Liver (tissue), 9 donors: ENCODE results near the gene NUDT16. TPM values are rescaled to one million over a fixed set of nuclear protein-coding genes. Genes with fewer than 3 reads are reported as not detected.

Source experiments
- DNase-seq: peaks from one replicate; pipeline ENCODE4 v3.0.0-alpha.2; 2017; ENCODE audit warnings: low spot score
- H3K27ac ChIP-seq, 2 donors: one replicate each; pipeline ENCODE4 v1.7.0; 2013; ENCODE audit warnings: inconsistent platforms in 2 of 2, low read length in 2 of 2, control low read depth in 1 of 2, low read depth in 1 of 2, mild to moderate bottlenecking in 1 of 2
- H3K27me3 ChIP-seq, 4 donors: one replicate each; pipeline versions ENCODE4 v1.6.1 to v1.7.0; 2013; ENCODE audit warnings: low read length in 3 of 4, inconsistent platforms in 1 of 4, mild to moderate bottlenecking in 1 of 4, moderate library complexity in 1 of 4; ENCODE audit not compliant: control insufficient read depth in 4 of 4, insufficient read depth in 4 of 4
- H3K36me3 ChIP-seq, 4 donors: one replicate each; pipeline versions ENCODE4 v1.6.1 to v1.7.0; 2013; ENCODE audit warnings: low read length in 3 of 4, mild to moderate bottlenecking in 3 of 4, low read depth in 1 of 4, moderate library complexity in 1 of 4; ENCODE audit not compliant: control insufficient read depth in 4 of 4, insufficient read depth in 3 of 4
- H3K4me1 ChIP-seq, 4 donors: one replicate each; pipeline versions ENCODE4 v1.6.1 to v1.7.0; 2013; ENCODE audit warnings: low read length in 3 of 4, mild to moderate bottlenecking in 3 of 4, moderate library complexity in 1 of 4; ENCODE audit not compliant: control insufficient read depth in 4 of 4, insufficient read depth in 4 of 4
- H3K4me3 ChIP-seq, 3 donors: one replicate each; pipeline versions ENCODE4 v1.6.1 to v1.7.0; 2013; ENCODE audit warnings: low read length in 3 of 3, control low read depth in 1 of 3, low read depth in 1 of 3, mild to moderate bottlenecking in 1 of 3
- H3K9ac ChIP-seq, 2 donors: one replicate each; pipeline ENCODE4 v1.7.0; 2013; ENCODE audit warnings: low read length in 2 of 2, mild to moderate bottlenecking in 2 of 2, moderate library complexity in 2 of 2, control low read depth in 1 of 2, low read depth in 1 of 2
- H3K9me3 ChIP-seq, 4 donors: one replicate each; pipeline versions ENCODE4 v1.6.1 to v1.7.0; 2013; ENCODE audit warnings: low read length in 3 of 4; ENCODE audit not compliant: control insufficient read depth in 4 of 4
- EGR1 ChIP-seq, 2 donors: IDR thresholded peaks; 2 replicates each; pipeline ENCODE4 v1.6.1; 2016 to 2018; ENCODE audit warnings: antibody characterized with exemption in 2 of 2, low read depth in 2 of 2
- FOXA1 ChIP-seq: IDR thresholded peaks from 2 replicates; pipeline ENCODE4 v1.6.1; 2016; ENCODE audit warnings: antibody characterized with exemption
- FOXA2 ChIP-seq: IDR thresholded peaks from 2 replicates; pipeline ENCODE4 v1.6.1; 2016; ENCODE audit warnings: antibody characterized with exemption
- GABPA ChIP-seq, 2 donors: IDR thresholded peaks in 1 of 2; conservative IDR thresholded peaks in 1 of 2; 2 replicates each; pipeline ENCODE4 v1.6.1; 2016; ENCODE audit warnings: antibody characterized with exemption in 2 of 2, mild to moderate bottlenecking in 1 of 2, moderate library complexity in 1 of 2
- HNF4A ChIP-seq, 2 donors: conservative IDR thresholded peaks; 2 replicates each; pipeline ENCODE4 v1.6.1; 2016; ENCODE audit warnings: antibody characterized with exemption in 2 of 2, mild to moderate bottlenecking in 2 of 2
- HNF4G ChIP-seq: IDR thresholded peaks from 2 replicates; pipeline ENCODE4 v1.6.1; 2016; ENCODE audit warnings: antibody characterized with exemption
- JUND ChIP-seq, 2 donors: IDR thresholded peaks; 2 replicates each; pipeline ENCODE4 v1.6.1; 2016; ENCODE audit warnings: antibody characterized with exemption in 2 of 2
- NR2F2 ChIP-seq: IDR thresholded peaks from 2 replicates; pipeline ENCODE4 v1.6.1; 2016; ENCODE audit warnings: antibody characterized with exemption
- SP1 ChIP-seq: IDR thresholded peaks from 2 replicates; pipeline ENCODE4 v1.6.1; 2018; ENCODE audit warnings: antibody characterized with exemption, mild to moderate bottlenecking
- WGBS: extraction: QIAGEN DNeasy Blood & Tissue Kit; methylation state at CpG from one replicate; pipeline ENCODE4 v1.1.7; 2013; 5-methylcytosine and 5-hydroxymethylcytosine counted together
- polyA plus RNA-seq, 2 donors: library from polyadenylated mRNA; stranded (reverse) in 1 of 2; unstranded in 1 of 2; fragments of 200-250 nt in 1 of 2; fragments of >200 nt in 1 of 2; fragmentation: Nextera tagmentation in 1 of 2; extraction: Ambion mirVana in 1 of 2; gene quantifications; one replicate each; pipeline versions ENCODE4 v1.2.1 to v1.2.3, GENCODE V29; 2013 to 2015
- total RNA-seq, 2 donors: library from RNA; depleted of rRNA; stranded (reverse); fragments of >200 nt; gene quantifications; one replicate each; pipeline ENCODE4 v1.2.3, GENCODE V29; 2014
- TF ChIP-seq, protein P1 (sequence below): IDR thresholded peaks from 2 replicates; pipeline ENCODE4 v1.6.1; 2016; ENCODE audit warnings: antibody characterized with exemption
- TF ChIP-seq, protein P2 (sequence below): IDR thresholded peaks from 2 replicates; pipeline ENCODE4 v1.6.1; 2016; ENCODE audit warnings: antibody characterized with exemption, mild to moderate bottlenecking
- TF ChIP-seq, protein P3 (sequence below): IDR thresholded peaks from 2 replicates; pipeline ENCODE4 v1.6.1; 2016; ENCODE audit warnings: antibody characterized with exemption
- donor health status: healthy.
- donor health status: healthy.
- donor health status: healthy.
- donor health status: healthy.
- donor health status: healthy.

Gene NUDT16
- total and polyA plus RNA-seq, 4 donors = 11.3 to 33.0 (median 17.1) TPM

DNA sequence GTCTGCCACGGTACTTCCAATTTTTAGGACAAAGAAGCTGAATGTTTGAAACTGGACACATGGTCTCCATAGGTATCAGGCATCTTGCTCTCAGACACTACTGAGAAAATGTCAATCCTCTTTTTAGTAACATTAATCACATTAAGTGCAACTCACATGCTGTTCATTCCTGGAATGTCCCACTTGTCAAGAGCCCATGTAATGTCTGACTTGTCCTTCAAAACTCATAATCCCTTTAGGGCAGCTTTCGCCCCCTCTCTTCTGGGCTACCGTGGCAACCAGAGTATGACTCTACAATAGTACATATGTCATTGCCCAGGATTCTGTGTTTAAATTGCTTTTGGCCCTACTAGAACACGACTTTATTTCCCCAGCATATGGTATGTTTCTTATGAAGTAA is 12.3 kb downstream of the NUDT16 start:
- H3K4me1 ChIP-seq = peaks cover 0 to 3% (median 0%) of the 10 kb centered on the region in 4 donors
- H3K4me3 ChIP-seq = no peak overlapping the region
- no peaks in the 10 kb centered on the region for H3K27me3 ChIP-seq
- H3K9me3 ChIP-seq = peaks cover 0 to 4% (median 0%) of the 10 kb centered on the region in 4 donors
- WGBS = 90% methylated on average over 4 of the region's 4 CpGs
- no peak overlapping the region for H3K9ac ChIP-seq
- H3K36me3 ChIP-seq = no peaks in the 10 kb centered on the region
- no peak for DNase-seq
- TF ChIP-seq, protein P1, sequence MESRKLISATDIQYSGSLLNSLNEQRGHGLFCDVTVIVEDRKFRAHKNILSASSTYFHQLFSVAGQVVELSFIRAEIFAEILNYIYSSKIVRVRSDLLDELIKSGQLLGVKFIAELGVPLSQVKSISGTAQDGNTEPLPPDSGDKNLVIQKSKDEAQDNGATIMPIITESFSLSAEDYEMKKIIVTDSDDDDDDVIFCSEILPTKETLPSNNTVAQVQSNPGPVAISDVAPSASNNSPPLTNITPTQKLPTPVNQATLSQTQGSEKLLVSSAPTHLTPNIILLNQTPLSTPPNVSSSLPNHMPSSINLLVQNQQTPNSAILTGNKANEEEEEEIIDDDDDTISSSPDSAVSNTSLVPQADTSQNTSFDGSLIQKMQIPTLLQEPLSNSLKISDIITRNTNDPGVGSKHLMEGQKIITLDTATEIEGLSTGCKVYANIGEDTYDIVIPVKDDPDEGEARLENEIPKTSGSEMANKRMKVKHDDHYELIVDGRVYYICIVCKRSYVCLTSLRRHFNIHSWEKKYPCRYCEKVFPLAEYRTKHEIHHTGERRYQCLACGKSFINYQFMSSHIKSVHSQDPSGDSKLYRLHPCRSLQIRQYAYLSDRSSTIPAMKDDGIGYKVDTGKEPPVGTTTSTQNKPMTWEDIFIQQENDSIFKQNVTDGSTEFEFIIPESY = no peak
- TF ChIP-seq JUND (IDR thresholded peaks at IDR 0.05) = no peak
- H3K27ac ChIP-seq = no peak overlapping the region

DNA sequence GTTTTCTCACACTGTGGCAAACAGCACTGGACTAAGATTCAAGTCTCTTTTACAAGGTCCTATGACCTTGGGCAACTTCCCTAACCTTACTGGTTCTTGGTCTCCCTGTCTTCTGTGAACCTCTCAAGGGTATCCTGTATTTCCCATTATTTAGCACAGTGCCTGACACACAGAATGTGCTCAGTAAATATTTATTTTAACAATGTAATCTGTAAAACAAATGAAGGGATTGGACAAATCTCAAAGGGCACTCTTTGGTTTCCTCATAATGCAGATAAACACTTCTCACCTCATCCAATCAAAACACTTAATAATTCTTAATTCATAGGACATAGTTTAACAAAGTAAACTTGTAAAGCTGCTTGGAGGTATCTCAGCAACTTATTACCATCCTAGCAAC is 12.8 kb downstream of the NUDT16 start:
- Histone ChIP-seq H3K27ac (no peak overlapping the region), H3K4me3 (no peak overlapping the region), H3K27me3 (no peaks in the 10 kb centered on the region), H3K9me3 (peaks cover 0 to 4% (median 0%) of the 10 kb centered on the region in 4 donors), H3K9ac (no peak overlapping the region), H3K4me1 (peaks cover 0 to 3% (median 0%) of the 10 kb centered on the region in 4 donors), H3K36me3 (no peaks in the 10 kb centered on the region)
- no peak for DNase-seq
- TF ChIP-seq, protein P2, sequence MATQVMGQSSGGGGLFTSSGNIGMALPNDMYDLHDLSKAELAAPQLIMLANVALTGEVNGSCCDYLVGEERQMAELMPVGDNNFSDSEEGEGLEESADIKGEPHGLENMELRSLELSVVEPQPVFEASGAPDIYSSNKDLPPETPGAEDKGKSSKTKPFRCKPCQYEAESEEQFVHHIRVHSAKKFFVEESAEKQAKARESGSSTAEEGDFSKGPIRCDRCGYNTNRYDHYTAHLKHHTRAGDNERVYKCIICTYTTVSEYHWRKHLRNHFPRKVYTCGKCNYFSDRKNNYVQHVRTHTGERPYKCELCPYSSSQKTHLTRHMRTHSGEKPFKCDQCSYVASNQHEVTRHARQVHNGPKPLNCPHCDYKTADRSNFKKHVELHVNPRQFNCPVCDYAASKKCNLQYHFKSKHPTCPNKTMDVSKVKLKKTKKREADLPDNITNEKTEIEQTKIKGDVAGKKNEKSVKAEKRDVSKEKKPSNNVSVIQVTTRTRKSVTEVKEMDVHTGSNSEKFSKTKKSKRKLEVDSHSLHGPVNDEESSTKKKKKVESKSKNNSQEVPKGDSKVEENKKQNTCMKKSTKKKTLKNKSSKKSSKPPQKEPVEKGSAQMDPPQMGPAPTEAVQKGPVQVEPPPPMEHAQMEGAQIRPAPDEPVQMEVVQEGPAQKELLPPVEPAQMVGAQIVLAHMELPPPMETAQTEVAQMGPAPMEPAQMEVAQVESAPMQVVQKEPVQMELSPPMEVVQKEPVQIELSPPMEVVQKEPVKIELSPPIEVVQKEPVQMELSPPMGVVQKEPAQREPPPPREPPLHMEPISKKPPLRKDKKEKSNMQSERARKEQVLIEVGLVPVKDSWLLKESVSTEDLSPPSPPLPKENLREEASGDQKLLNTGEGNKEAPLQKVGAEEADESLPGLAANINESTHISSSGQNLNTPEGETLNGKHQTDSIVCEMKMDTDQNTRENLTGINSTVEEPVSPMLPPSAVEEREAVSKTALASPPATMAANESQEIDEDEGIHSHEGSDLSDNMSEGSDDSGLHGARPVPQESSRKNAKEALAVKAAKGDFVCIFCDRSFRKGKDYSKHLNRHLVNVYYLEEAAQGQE = no peak
- TF ChIP-seq HNF4A (conservative IDR thresholded peaks at IDR 0.05) (peak; percentile 34 to 46), SP1 (peak; percentile 19)
- TF ChIP-seq, protein P1 = no peak

DNA sequence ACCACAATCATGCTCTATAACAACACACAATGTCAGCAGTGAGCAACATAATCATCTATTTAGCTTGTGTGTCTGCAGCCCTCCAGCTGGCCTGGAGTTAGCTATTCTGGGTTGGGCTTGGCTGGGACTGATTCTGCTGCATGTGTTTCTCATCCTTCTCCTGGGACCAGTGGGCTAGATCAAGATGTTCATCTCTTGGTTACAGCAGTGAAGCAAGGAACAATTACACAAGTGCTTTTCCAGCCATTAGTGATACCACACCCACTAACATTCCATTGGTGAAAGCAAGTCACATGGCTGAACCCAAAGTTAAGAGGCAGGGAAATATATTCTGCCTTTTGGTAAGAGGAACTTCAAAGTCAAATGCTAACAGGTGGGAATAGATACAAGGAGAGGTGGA is 14.6 kb downstream of the NUDT16 start:
- peaks cover 0 to 4% (median 0%) of the 10 kb centered on the region in 4 donors for H3K9me3 ChIP-seq
- no peak overlapping the region for H3K9ac ChIP-seq
- no peaks in the 10 kb centered on the region for H3K36me3 ChIP-seq
- no peak overlapping the region for H3K4me3 ChIP-seq
- H3K4me1 ChIP-seq = peaks cover 0 to 3% (median 0%) of the 10 kb centered on the region in 4 donors
- no peak overlapping the region for H3K27ac ChIP-seq
- DNase-seq = no peak
- H3K27me3 ChIP-seq = no peaks in the 10 kb centered on the region
- TF ChIP-seq SP1 = no peak
- no peak for TF ChIP-seq GABPA (IDR thresholded peaks at IDR 0.05 in 1 of 2, conservative IDR thresholded peaks at IDR 0.05 in 1 of 2)
- no peak for TF ChIP-seq FOXA2
- no peak for TF ChIP-seq JUND (IDR thresholded peaks at IDR 0.05)
- TF ChIP-seq EGR1 (IDR thresholded peaks at IDR 0.05; ENCODE audit: low read depth in 2 of 2) = no peak
- TF ChIP-seq HNF4A (conservative IDR thresholded peaks at IDR 0.05) = no peak
- TF ChIP-seq, protein P1 = no peak
- no peak for TF ChIP-seq FOXA1
- TF ChIP-seq, protein P2 = no peak
- TF ChIP-seq, protein P3, sequence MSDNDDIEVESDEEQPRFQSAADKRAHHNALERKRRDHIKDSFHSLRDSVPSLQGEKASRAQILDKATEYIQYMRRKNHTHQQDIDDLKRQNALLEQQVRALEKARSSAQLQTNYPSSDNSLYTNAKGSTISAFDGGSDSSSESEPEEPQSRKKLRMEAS = no peak
- TF ChIP-seq HNF4G = no peak
- no peak for TF ChIP-seq NR2F2
